ENCODE results near the gene PARP4. TPM values are rescaled to one million over a fixed set of nuclear protein-coding genes. Genes with fewer than 3 reads are reported as not detected.
"Not testable (repeated sequence)": the region's sequence is repeated elsewhere in the genome, so short reads cannot be mapped to it uniquely, and the experiment has no call there.

Gene PARP4
- total and polyA plus RNA-seq, 2 experiments from 2014 or later: 12.9 to 32.9 TPM

- no peak for TF ChIP-seq CTCF (conservative IDR thresholded peaks at IDR 0.05; ENCODE audit: low read depth in 2 of 2)
- no peak for TF ChIP-seq REST (IDR thresholded peaks at IDR 0.05; ENCODE audit: unreplicated experiment)
- no peak for TF ChIP-seq NANOG (IDR thresholded peaks at IDR 0.05; ENCODE audit: borderline replicate concordance)
- no peak for TF ChIP-seq EZH2 (IDR thresholded peaks at IDR 0.05; ENCODE audit: low read depth, unreplicated experiment)
- TF ChIP-seq JUNB (IDR thresholded peaks at IDR 0.05; ENCODE audit: unreplicated experiment): no peak
- TF ChIP-seq POLR2AphosphoS5 (IDR thresholded peaks at IDR 0.05; ENCODE audit: low read depth): no peak
- TF ChIP-seq ETS1 (IDR thresholded peaks at IDR 0.05): no peak
These were observed 130.9 kb downstream of the PARP4 start (continued) for GRCh38 chr13:24381541-24382265.

GRCh38 chr13:24380881-24381280 is 131.7 kb downstream of the PARP4 start:
- not testable (repeated sequence) for H4K20me1 ChIP-seq (replicated peaks; ENCODE audit: insufficient read depth); H2AFZ ChIP-seq

GRCh38 chr13:24380227-24380626 is 132.4 kb downstream of the PARP4 start:
- not testable (repeated sequence) for H3K9me3 Mint-ChIP-seq; H2AFZ ChIP-seq; H3K36me3 ChIP-seq (ENCODE audit: insufficient read depth); DNase-seq (ENCODE audit: low spot score); H3K27ac Mint-ChIP-seq; H3F3A ChIP-seq (replicated peaks; ENCODE audit: low read depth); H3K79me2 ChIP-seq (replicated peaks; ENCODE audit: insufficient read depth); H3K4me3 ChIP-seq; H3K27ac ChIP-seq (ENCODE audit: low read depth); H3K4me2 ChIP-seq; H3K4me1 Mint-ChIP-seq; H3K36me3 Mint-ChIP-seq (ENCODE audit: low read depth); H3K9me2 ChIP-seq (ENCODE audit: insufficient read depth); H4K20me1 ChIP-seq (replicated peaks; ENCODE audit: insufficient read depth); H3K4me1 ChIP-seq (ENCODE audit: insufficient read depth); H3K4me3 Mint-ChIP-seq; H3K27me3 Mint-ChIP-seq (ENCODE audit: insufficient read depth, low read depth, poor library complexity); ATAC-seq; H3K27me3 ChIP-seq (ENCODE audit: insufficient read depth)

More at GRCh38 chr13:24380881-24381280, 131.7 kb downstream of the PARP4 start:
- not testable (repeated sequence) for ATAC-seq; H3K79me2 ChIP-seq (replicated peaks; ENCODE audit: insufficient read depth); H3K27ac Mint-ChIP-seq; H3K27ac ChIP-seq (ENCODE audit: low read depth); H3K4me3 Mint-ChIP-seq; H3K9me3 Mint-ChIP-seq; H3K36me3 Mint-ChIP-seq (ENCODE audit: low read depth); H3K4me3 ChIP-seq; H3K4me1 ChIP-seq (ENCODE audit: insufficient read depth); H3K9me2 ChIP-seq (ENCODE audit: insufficient read depth); H3K36me3 ChIP-seq (ENCODE audit: insufficient read depth); H3K4me1 Mint-ChIP-seq; H3K27me3 Mint-ChIP-seq (ENCODE audit: insufficient read depth, low read depth, poor library complexity); H3F3A ChIP-seq (replicated peaks; ENCODE audit: low read depth); H3K27me3 ChIP-seq (ENCODE audit: insufficient read depth); H3K4me2 ChIP-seq; DNase-seq (ENCODE audit: low spot score)
